IPS-18c (cell line): ENCODE measurements around the gene BCL2.

Experiments
- H3K4me3 ChIP-seq: 2 replicates; pipeline ENCODE4 v1.7.0; 2013; ENCODE audit warnings: low read depth, mild to moderate bottlenecking, low read length, moderate library complexity; ENCODE audit not compliant: insufficient read depth
- H3K9me3 ChIP-seq: one replicate; pipeline ENCODE4 v1.6.1; 2013; ENCODE audit warnings: mild to moderate bottlenecking, low read length, moderate library complexity; ENCODE audit not compliant: control insufficient read depth, insufficient read depth

The BCL2 gene

DNA sequence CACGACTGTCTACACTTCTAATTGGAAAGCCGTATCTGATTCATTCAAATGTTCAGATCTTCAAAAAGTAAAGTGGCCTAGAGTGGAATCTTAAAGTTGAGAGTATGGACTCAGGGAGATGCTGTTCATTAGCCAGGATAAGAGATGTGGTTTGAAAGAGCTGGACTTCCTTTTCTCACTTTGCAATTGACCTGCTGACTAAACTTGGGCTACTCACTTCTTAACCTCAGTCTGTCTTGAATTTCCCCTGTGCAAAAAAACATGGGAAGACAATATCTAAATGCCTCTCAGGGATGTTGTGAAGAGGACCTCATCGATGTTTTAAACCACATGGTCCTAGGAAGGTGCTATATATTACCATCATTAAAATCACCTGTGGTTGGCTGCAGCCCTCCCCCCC lies 64.1 kb downstream of the BCL2 start:
- no peaks in the 10 kb centered on the region for H3K9me3 ChIP-seq
- no peak overlapping the region for H3K4me3 ChIP-seq

GRCh38 chr18:63254716-63255399 lies 64.7 kb downstream of the BCL2 start:
- no peak overlapping the region for H3K4me3 ChIP-seq
- H3K9me3 ChIP-seq: no peaks in the 10 kb centered on the region

GRCh38 chr18:63253428-63254372 lies 65.9 kb downstream of the BCL2 start:
- H3K4me3 ChIP-seq: no peak overlapping the region
- no peaks in the 10 kb centered on the region for H3K9me3 ChIP-seq

- no peak overlapping the region for H3K4me3 ChIP-seq
- no peaks in the 10 kb centered on the region for H3K9me3 ChIP-seq
These were observed 66.6 kb downstream of the BCL2 start for GRCh38 chr18:63253014-63253413.

GRCh38 chr18:63249771-63250170 lies 69.8 kb downstream of the BCL2 start:
- H3K4me3 ChIP-seq: no peak overlapping the region
- no peaks in the 10 kb centered on the region for H3K9me3 ChIP-seq

DNA sequence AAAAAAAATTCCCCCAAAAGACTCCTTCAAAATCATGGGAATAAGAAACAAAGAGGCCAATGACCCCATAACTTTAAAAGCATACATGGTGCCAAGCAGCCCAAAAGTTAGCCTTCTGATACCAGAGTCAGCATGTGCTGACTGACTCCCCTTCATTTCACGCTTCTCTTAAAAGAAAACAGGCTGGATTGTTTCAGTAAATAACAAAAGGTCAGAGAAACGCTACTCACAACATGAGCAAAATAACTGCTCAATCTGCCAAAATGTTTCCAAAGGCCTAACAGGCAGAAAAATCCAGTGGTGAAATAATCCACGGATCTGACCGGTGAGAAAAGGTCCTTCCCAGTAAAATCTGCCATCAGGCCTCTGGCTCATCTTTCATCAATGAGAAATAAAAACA lies 71.6 kb downstream of the BCL2 start:
- Histone ChIP-seq H3K4me3 (no peak overlapping the region), H3K9me3 (no peaks in the 10 kb centered on the region)

DNA sequence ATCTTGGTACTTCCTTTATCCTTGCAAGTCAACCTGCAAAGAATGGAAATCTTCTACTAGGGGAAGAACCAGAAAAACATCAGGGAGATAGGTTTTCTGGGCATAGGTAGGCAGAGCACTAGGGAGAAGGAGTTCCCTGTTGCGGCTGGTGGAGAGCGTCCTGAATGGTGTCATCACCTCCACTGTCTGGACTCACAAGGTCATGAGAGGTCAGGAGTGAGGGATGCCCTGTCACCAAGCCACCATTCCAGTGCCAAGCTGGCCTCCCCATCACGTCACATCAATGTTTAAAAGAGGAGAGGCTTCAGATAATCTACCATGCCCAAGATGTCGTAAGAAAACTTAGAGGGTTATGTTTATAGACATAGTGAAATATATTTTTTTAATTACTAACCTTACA lies 72.1 kb downstream of the BCL2 start:
- Histone ChIP-seq H3K4me3 (no peak overlapping the region), H3K9me3 (no peaks in the 10 kb centered on the region)

DNA sequence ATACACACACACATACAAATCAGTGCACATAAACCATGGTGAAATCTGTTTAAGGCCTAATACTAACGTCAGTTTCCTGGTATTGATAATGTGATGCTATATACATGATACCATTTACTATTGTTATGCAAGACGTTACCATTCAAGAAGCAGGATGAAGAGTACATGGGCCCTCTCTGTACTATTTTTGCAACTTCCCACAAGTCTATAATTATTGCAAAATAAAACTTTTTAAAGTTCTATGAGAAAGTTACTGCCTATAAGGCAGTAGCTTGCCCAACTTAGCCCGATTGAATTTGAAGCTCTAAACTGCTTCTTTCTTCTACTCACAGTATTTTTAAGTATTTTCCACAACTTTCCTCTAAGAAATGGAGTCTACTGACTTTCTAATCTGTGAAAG lies 74.0 kb downstream of the BCL2 start:
- no peaks in the 10 kb centered on the region for H3K9me3 ChIP-seq
- H3K4me3 ChIP-seq: no peak overlapping the region

GRCh38 chr18:63244607-63245006 lies 75.0 kb downstream of the BCL2 start:
- Histone ChIP-seq H3K4me3 (no peak overlapping the region), H3K9me3 (no peaks in the 10 kb centered on the region)

GRCh38 chr18:63241760-63242159 lies 77.8 kb downstream of the BCL2 start:
- Histone ChIP-seq H3K9me3 (no peaks in the 10 kb centered on the region), H3K4me3 (no peak overlapping the region)

DNA sequence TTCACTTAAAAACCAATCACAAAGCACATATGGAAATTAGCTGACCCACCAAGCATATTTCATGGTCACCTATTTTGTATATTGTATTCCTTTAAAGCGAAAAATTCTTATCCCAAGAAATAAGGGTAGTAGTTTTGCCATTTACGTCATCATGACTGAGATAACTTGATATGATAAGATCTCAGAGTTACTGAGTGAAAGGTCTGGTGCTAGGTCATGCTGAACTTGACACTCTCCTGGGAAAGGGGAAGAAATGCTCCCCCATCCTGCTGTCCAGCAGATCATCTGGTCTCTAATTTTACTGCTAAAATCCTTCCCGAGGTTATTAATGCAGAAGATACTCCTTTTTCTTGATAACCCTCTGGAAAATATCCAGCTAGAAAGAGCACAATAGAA lies 78.3 kb downstream of the BCL2 start:
- Histone ChIP-seq H3K9me3 (no peaks in the 10 kb centered on the region), H3K4me3 (no peak overlapping the region)

GRCh38 chr18:63240531-63241316 lies 78.8 kb downstream of the BCL2 start:
- H3K9me3 ChIP-seq: no peaks in the 10 kb centered on the region

GRCh38 chr18:63238693-63239075 lies 80.9 kb downstream of the BCL2 start:
- no peak overlapping the region for H3K4me3 ChIP-seq
- H3K9me3 ChIP-seq: no peaks in the 10 kb centered on the region

More at GRCh38 chr18:63240531-63241316, 78.8 kb downstream of the BCL2 start:
- H3K4me3 ChIP-seq: no peak overlapping the region

GRCh38 chr18:63237881-63238692 lies 81.5 kb downstream of the BCL2 start:
- Histone ChIP-seq H3K9me3 (no peaks in the 10 kb centered on the region), H3K4me3 (no peak overlapping the region)

DNA sequence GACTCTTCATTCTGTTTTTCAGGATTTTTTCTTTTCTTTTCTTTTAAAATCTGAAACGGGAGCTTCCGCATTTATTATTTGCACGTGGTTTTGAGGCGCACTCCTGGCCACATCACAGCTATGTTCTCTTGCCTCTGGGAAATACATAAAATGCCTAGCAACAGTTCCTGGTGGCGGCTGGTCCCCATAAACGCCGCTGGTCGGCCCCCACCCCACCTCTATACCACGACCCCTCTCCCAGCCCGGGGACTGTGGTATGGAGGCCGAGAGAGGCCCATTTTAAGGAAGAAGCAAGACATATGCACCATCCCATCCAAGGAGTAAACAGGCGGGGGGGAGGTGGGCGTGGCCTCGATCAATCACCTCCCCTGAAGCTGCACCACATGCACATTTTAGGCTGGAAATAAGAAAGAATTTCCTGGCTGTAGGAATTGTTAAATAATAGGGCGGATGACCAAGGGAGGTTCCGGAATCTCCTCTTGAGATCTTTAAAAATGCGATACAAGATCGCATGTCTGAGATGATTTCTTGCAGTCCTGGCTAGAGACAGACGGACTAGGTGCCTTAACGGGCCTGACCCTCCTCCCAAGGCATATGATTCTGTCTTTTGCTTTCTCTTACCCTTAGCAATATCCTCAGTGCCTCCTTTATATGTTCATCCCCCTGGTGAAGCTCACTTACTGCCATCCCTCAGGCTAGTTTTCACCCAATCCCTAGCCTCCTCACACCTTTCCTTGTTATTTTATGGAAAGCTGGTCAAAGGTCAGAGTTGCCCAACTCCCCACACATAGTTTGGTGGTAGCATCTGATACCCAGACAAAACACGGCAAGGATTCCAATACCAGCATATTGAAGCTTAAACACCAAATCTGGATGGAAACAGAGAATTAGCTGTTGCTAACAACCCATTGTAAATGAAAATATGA lies 82.4 kb downstream of the BCL2 start:
- H3K9me3 ChIP-seq: no peaks in the 10 kb centered on the region
- no peak overlapping the region for H3K4me3 ChIP-seq

DNA sequence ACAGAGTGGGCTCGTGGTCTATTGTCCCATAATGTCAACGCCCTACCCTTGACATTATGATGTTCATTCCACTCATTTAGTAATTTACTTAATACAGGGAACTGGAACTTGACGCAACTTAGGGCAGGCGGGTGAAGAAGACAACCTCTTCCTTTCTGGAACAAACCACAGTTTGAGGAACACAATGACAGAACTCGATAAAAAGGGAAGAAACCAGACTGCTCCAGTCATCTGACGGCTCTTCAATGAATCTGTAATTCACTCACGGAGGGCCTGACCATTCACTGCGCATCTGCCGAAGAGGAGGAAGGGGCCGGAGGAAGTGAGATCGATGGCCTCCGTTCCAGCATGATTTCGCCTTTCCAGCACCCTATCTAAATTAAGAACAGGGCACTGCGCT lies 83.2 kb downstream of the BCL2 start:
- no peak overlapping the region for H3K4me3 ChIP-seq
- H3K9me3 ChIP-seq: no peaks in the 10 kb centered on the region
